Renal cortical epithelial cell (primary cell): ENCODE data around the gene ENOX1. TPM values are rescaled to one million over a fixed set of nuclear protein-coding genes. Genes with fewer than 3 reads are reported as not detected.

Source experiments
- DNase-seq: peaks from one replicate; pipeline ENCODE4 v3.0.0-alpha.2; 2011; ENCODE audit warnings: low read depth
- total RNA-seq: library from RNA; depleted of rRNA; stranded (reverse); fragments of >200 nt; gene quantifications from 2 replicates; pipeline ENCODE4 v1.2.3, GENCODE V29; 2014

Gene ENOX1
- total RNA-seq, 1 donor from 2014 or later: 2.7 TPM

GRCh38 chr13:43744261-43745031, 42.3 kb downstream of the ENOX1 start:
- DNase-seq: no peak

GRCh38 chr13:43742911-43743310, 43.9 kb downstream of the ENOX1 start:
- no peak for DNase-seq

- DNase-seq: no peak
Observed at GRCh38 chr13:43737392-43737923, 49.3 kb downstream of the ENOX1 start.

GRCh38 chr13:43732726-43733125, 54.0 kb downstream of the ENOX1 start:
- DNase-seq: no peak

GRCh38 chr13:43731296-43731695, 55.5 kb downstream of the ENOX1 start:
- no peak for DNase-seq

GRCh38 chr13:43730642-43731041, 56.1 kb downstream of the ENOX1 start:
- no peak for DNase-seq

- no peak for DNase-seq
Observed at GRCh38 chr13:43728421-43728820, 58.4 kb downstream of the ENOX1 start.

GRCh38 chr13:43727856-43728255, 58.9 kb downstream of the ENOX1 start:
- no peak for DNase-seq

GRCh38 chr13:43725460-43725859, 61.3 kb downstream of the ENOX1 start:
- DNase-seq: no peak

- peak; percentile 38 for DNase-seq
Observed at GRCh38 chr13:43720780-43721397, 65.9 kb downstream of the ENOX1 start.

- peak; percentile 10 for DNase-seq
Observed at GRCh38 chr13:43698758-43699157, 88.0 kb downstream of the ENOX1 start.

GRCh38 chr13:43698009-43698408, 88.8 kb downstream of the ENOX1 start:
- DNase-seq: no peak

GRCh38 chr13:43697323-43697722, 89.4 kb downstream of the ENOX1 start:
- DNase-seq: no peak

GRCh38 chr13:43694146-43694664, 92.6 kb downstream of the ENOX1 start:
- no peak for DNase-seq

GRCh38 chr13:43693639-43694038, 93.1 kb downstream of the ENOX1 start:
- DNase-seq: no peak

- no peak for DNase-seq
Observed at GRCh38 chr13:43688227-43688907, 98.4 kb downstream of the ENOX1 start.

- DNase-seq: peak; percentile 13
Observed at GRCh38 chr13:43687038-43687437, 99.7 kb downstream of the ENOX1 start.

- DNase-seq: peak; percentile 91
Observed at GRCh38 chr13:43686557-43686956, 100.2 kb downstream of the ENOX1 start.

GRCh38 chr13:43684963-43685725, 101.6 kb downstream of the ENOX1 start:
- DNase-seq: peak; percentile 6

GRCh38 chr13:43682701-43683100, 104.1 kb downstream of the ENOX1 start:
- DNase-seq: no peak

GRCh38 chr13:43676320-43676719, 110.5 kb downstream of the ENOX1 start:
- DNase-seq: no peak

- no peak for DNase-seq
Observed at GRCh38 chr13:43675577-43675976, 111.2 kb downstream of the ENOX1 start.
